Retina (tissue), 1 donor: Measurements from ENCODE around the gene CHST6.
"Not testable (repeated sequence)": the region's sequence is repeated elsewhere in the genome, so short reads cannot be mapped to it uniquely, and the experiment has no call there.

Experiments used
- DNase-seq: peaks from one replicate; pipeline ENCODE4 v3.0.0-alpha.2; 2016

CHST6 gene

GRCh38 chr16:75495076-75495674 is at the start of gene CHST6:
Gene CHST6, minus strand, starts transcription at chr16:75495441. Its CDS starts 15,613 bp downstream, at chr16:75479828.
- peak; percentile 78 for DNase-seq

GRCh38 chr16:75542462-75542861 is 47.2 kb upstream of the CHST6 start:
- not testable (repeated sequence) for DNase-seq

GRCh38 chr16:75541236-75541635 is 46.0 kb upstream of the CHST6 start:
- no peak for DNase-seq

- not testable (repeated sequence) for DNase-seq
Measured at GRCh38 chr16:75538882-75539565, 43.8 kb upstream of the CHST6 start.

GRCh38 chr16:75537776-75538175 is 42.5 kb upstream of the CHST6 start:
- DNase-seq: no peak

GRCh38 chr16:75535901-75536300 is 40.7 kb upstream of the CHST6 start, which contains the start of gene CHST5:
Gene CHST5, minus strand, starts transcription at chr16:75536108. Its CDS starts 5,724 bp downstream, at chr16:75530384.
- no peak for DNase-seq

GRCh38 chr16:75535211-75535843 is 40.1 kb upstream of the CHST6 start:
- DNase-seq: no peak

GRCh38 chr16:75534560-75535205 is 39.4 kb upstream of the CHST6 start:
- no peak for DNase-seq

- no peak for DNase-seq
Measured at GRCh38 chr16:75532791-75533190, 37.5 kb upstream of the CHST6 start.

GRCh38 chr16:75532142-75532765 is 37.0 kb upstream of the CHST6 start:
- no peak for DNase-seq

- no peak for DNase-seq
Measured at GRCh38 chr16:75529959-75530358, 34.7 kb upstream of the CHST6 start.

- DNase-seq: no peak
Measured at GRCh38 chr16:75529056-75529905, 34.0 kb upstream of the CHST6 start.

GRCh38 chr16:75527825-75528299 is 32.6 kb upstream of the CHST6 start:
- no peak for DNase-seq

GRCh38 chr16:75526032-75526790 is 31.0 kb upstream of the CHST6 start:
- no peak for DNase-seq

- DNase-seq: no peak
Measured at GRCh38 chr16:75519175-75519574, 23.9 kb upstream of the CHST6 start.

GRCh38 chr16:75516189-75516966 is 21.1 kb upstream of the CHST6 start:
- DNase-seq: not testable (repeated sequence)

- DNase-seq: no peak
Measured at GRCh38 chr16:75514296-75514695, 19.1 kb upstream of the CHST6 start.

- DNase-seq: no peak
Measured at GRCh38 chr16:75506574-75506973, 11.3 kb upstream of the CHST6 start.

- DNase-seq: no peak
Measured at GRCh38 chr16:75506107-75506506, 10.9 kb upstream of the CHST6 start.

- no peak for DNase-seq
Measured at GRCh38 chr16:75503801-75504200, 8.6 kb upstream of the CHST6 start.
